Myocyte (in vitro differentiated cells): Measurements from ENCODE around the gene NAP1L5. TPM values are rescaled to one million over a fixed set of nuclear protein-coding genes. Genes with fewer than 3 reads are reported as not detected.

Experiments used
- DNase-seq: peaks from one replicate; pipeline ENCODE4 v3.0.0-alpha.2; 2012; ENCODE audit warnings: low read depth
- total RNA-seq: library from RNA; depleted of rRNA; stranded (reverse); fragments of >200 nt; gene quantifications from 2 replicates; pipeline ENCODE4 v1.2.3, GENCODE V29; 2014

NAP1L5 gene
- total RNA-seq, 1 donor from 2014 or later = 7.4 TPM

DNA sequence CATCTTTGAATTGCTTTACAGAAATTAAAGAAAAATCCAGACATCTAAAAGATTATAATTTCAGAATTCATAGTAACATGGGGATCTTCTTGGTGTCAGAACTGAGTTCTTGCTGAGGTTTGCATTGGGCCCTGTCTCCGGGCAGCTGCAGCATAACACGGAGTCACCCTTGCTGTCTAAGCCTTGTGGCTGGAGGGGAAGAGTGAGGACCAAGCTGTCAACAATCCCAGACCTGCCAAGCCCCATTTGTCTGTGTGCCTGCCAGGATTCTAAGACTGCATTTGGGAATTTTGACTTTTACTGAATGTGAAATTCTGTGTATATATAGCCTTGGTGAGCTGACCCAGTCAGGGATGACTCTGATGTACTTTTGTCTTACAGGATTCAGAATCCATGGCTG lies 25.2 kb upstream of the NAP1L5 start:
- DNase-seq = peak; percentile 41

DNA sequence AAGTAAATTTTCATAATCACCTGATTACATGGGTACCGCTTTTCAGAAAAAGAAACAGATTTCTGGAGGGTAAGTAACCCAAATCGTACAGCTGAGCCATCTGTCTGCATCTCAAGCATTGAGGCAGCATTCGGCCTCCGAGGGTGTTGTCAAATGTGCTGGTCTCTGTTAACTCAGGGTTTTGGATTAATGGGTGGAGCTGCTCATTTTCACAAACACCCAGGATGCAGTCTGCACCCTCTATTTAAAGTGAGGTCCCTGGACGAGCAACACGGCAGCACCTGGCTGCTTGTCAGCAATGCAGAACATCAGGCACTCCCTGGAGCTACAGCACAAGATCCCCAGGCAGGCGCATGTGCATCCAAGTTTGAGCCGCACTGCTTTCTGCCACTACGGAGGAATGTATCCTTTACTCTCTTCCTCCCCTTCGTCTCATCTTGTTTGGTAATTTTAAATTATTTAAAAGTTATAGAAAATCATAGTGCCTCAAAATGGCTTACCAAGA lies 24.7 kb upstream of the NAP1L5 start:
- no peak for DNase-seq

GRCh38 chr4:88720451-88721428 lies 23.1 kb upstream of the NAP1L5 start:
- no peak for DNase-seq

DNA sequence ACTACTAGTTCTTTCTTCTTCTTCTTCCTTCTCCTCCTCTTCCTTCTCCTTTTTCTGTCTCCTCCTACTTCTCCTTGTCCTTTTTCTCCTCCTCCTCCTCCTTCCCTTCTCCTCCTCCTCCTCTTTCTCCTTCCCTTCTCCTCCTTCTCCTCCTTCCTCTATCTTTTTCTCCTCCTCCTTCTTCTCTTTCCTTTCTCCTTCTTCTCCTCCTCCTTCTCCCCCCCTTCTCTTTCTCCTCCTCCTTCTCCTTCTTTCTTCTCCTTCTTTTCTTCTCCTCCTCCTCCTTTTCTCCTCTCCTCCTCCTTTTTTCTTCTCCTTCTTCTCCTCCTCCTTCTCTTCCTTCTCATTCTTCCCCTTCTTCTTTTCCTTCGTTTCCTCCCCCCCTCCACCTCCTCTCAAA lies 21.8 kb upstream of the NAP1L5 start:
- no peak for DNase-seq

- no peak for DNase-seq
These were observed 20.5 kb upstream of the NAP1L5 start for GRCh38 chr4:88718098-88718497.

DNA sequence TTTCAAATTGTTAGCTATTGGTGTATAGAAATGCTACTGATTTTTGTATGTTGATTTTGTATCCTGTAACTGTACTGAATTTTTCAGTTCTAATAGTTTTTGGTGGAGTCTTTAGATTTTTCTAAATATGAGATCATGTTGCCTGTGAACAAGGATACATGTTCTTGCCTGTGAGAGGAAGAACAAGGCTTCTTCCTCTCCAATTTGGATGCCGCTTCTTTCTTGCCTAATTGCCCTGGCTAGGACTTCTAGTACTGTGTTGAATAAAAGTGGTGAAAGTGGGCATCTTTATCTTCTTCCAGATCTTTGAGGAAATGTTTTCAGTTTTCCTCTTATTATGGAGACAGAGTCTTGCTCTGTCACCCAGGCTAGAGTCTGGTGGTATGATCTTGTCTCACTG lies 16.2 kb upstream of the NAP1L5 start:
- DNase-seq = no peak

DNA sequence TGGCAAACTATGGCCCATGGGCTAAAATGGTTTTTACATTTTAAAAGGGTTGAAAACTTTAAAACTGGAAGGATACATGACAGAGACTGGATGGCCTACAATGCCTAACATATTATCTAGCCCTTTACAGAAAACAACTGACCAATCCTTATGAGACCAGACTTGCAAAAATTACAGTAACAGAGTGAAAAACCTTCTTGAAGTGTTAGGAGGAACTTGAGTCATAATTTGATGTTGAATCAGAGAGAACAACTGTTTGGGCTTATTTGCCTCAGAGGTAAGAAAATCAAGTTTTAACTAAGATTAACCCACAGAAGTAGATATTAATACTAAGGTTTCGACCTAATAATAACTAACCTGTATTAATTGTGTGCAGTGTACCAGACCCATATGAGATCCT lies 12.4 kb upstream of the NAP1L5 start:
- no peak for DNase-seq

- peak; percentile 81 for DNase-seq
These were observed 8.9 kb upstream of the NAP1L5 start for GRCh38 chr4:88706574-88706973.

- DNase-seq = no peak
These were observed 8.3 kb upstream of the NAP1L5 start for GRCh38 chr4:88705805-88706492.

DNA sequence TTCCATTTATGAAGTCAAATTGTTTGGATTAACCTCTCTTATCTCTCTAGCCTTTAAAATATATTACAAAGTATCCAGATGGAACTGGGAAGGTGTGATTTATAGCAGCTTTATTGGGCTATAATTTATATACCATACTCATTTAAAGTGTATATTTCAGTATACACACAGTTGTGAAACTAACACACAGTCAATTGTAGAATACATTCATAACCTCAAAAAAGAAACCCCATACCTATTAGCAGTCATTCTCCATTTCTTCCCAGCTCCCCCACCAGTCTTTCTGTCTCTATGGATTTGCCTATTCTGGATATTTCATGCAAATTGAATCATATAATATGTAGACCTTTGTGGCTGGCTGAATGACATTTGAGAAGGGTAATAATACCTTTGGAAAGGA lies 7.6 kb upstream of the NAP1L5 start:
- no peak for DNase-seq

DNA sequence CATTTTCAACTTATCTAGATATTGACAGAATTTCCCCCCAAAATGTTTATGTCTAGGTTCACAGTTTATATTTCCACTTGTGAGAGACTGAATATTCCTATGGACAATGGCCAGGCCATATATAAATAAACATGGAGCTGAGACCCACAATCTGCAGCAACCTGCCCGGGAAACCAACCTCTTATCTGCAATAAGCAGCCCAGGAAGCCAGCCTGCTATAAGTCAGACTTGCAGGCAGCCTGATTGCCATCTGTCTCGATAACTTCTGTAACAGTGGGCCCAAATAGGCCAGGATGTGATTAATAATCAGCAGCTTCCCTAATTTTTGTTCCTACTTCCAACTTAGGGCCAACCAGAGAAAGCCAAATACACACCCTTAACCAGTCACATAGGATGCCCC lies 5.2 kb upstream of the NAP1L5 start:
- no peak for DNase-seq

GRCh38 chr4:88698519-88698918 lies 890 bp upstream of the NAP1L5 start:
- DNase-seq = no peak

DNA sequence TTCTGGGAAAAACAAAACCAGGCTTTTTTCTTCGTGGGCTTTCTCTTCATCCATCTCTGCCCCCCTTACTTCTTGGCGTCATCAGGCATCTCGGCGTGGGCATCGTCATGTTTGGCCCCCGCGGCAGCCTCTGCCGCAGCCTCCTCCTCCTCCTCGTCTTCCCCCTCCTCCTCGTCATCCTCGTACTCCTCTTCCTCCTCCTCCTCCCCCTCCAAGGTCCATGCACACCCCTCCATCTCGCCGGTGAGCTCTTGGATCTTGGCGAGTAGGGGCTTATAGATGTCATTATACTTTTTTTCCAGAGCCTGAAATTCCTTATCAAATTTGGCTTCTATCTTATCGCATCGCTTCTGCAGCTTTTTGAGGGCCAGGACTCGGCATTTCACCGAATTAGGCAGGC lies 488 bp downstream of the NAP1L5 start:
- DNase-seq = no peak

- DNase-seq = no peak
These were observed 999 bp downstream of the NAP1L5 start for GRCh38 chr4:88696630-88697029.

- no peak for DNase-seq
These were observed 3.8 kb downstream of the NAP1L5 start for GRCh38 chr4:88693792-88694191.

DNA sequence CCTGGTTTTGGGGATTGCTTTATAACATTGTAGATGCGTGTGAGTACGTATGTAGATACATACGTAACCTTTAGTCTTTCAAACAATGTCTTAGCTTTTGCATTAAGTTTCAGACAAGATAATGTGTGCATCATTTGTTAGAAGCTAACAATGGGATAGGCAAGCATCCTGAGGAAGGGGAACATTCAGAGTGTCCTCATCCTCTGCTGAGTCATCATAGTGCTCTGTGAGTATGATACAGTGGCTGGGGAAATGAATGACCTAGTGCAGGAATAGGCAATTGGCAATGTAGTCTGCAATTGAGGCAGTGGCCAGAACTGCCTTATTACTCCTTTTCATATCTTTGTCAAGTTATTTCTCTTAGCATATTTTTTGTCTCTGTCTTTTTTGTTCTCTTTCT lies 7.3 kb downstream of the NAP1L5 start:
- no peak for DNase-seq

DNA sequence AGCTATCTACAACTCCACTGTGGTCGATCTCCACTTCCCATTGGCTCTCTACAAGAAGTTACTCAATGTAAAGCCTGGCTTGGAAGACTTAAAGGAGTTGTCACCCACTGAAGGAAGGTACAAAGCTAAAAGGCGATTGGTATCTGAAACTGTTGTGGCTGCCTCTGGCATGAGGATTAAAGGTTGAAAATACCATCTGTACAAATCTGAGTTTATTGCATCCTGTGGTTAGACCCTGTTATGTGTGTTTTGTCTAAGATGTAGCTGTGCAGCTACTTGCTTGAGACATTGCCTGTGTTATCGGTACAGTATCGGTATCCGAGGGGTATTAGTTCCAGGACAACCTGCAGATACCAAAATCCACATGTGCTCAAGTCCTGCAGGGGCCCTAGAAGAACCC lies 16.4 kb downstream of the NAP1L5 start:
- no peak for DNase-seq

GRCh38 chr4:88675543-88675942 lies 22.1 kb downstream of the NAP1L5 start:
- no peak for DNase-seq

DNA sequence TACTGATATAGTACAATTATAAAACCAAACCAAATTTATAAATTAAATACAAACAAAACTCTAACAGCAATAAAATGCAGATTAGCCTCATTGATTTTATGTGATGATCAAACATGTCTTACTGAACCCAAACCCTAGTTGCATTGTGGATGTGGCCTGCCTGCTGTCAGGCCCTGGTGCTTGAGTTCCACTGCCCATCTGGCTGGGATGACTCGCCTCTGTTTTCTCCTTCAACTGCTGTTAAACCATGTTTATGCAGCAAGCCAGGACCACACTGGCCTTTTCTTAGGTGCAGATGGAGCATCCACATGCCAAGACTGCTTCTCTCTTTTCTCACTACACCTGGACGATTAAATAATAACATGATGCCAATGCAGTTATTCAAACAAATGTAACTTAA lies 22.6 kb downstream of the NAP1L5 start:
- peak; percentile 27 for DNase-seq

DNA sequence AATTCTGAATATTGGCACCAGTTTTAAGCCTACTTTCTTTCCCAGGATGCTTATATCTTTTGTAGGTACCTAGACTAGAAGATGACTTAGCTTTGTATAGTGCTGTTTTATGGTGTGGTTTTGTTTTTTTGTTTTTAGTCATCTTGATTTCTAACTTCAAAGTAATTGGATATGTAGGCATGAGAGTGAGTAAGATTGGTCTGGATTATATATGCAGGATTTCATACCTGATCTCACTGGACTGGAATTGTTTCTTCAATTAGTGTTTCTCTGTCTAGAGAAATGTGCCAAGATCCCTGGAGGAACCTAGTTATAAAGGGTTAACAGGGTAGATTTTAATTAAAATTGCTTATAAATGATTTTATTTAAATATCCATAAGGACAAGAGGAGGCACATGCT lies 23.1 kb downstream of the NAP1L5 start:
- DNase-seq = no peak

GRCh38 chr4:88673886-88674285 lies 23.7 kb downstream of the NAP1L5 start:
- no peak for DNase-seq

GRCh38 chr4:88672987-88673386 lies 24.6 kb downstream of the NAP1L5 start:
- peak; percentile 37 for DNase-seq
